Right atrium auricular region (tissue), 2 donors: ENCODE data around the gene FLYWCH2. TPM values are rescaled to one million over a fixed set of nuclear protein-coding genes. Genes with fewer than 3 reads are reported as not detected.
A peak's percentile ranks its signal among the peaks of the same experiment; 100 is the strongest.
"Not testable (repeated sequence)": the region's sequence is repeated elsewhere in the genome, so short reads cannot be mapped to it uniquely, and the experiment has no call there.

Experiments used
- DNase-seq: peaks from one replicate; pipeline ENCODE4 v3.0.0-alpha.2; 2019; ENCODE audit warnings: low spot score
- H3K27ac ChIP-seq, 2 donors: fragments of 200-600 bp; sonication (generic); 1 replicate in 1 of 2; 2 replicates in 1 of 2; pipeline ENCODE4 v1.5.1; 2016 to 2019
- H3K27me3 ChIP-seq, 2 donors: fragments of 200-600 bp; sonication (generic); one replicate each; pipeline versions ENCODE4 v1.5.1 to v1.6.0; 2017 to 2019
- H3K36me3 ChIP-seq: fragments of 200-600 bp; sonication (generic); one replicate; pipeline ENCODE4 v1.5.1; 2016
- H3K4me1 ChIP-seq, 2 donors: fragments of 200-600 bp; sonication (generic); one replicate each; pipeline versions ENCODE4 v1.5.1 to v1.6.0; 2017 to 2019
- H3K4me3 ChIP-seq, 2 donors: fragments of 200-600 bp; sonication (generic); 1 replicate in 1 of 2; 2 replicates in 1 of 2; pipeline ENCODE4 v1.5.1; 2017 to 2019; ENCODE audit warnings: mild to moderate bottlenecking in 1 of 2, moderate library complexity in 1 of 2
- H3K9me3 ChIP-seq, 2 donors: fragments of 200-600 bp; sonication (generic); one replicate each; pipeline ENCODE4 v1.5.1; 2019
- total RNA-seq, 2 donors: library from RNA; depleted of rRNA; stranded (reverse); fragments of >200 nt; gene quantifications; one replicate each; pipeline ENCODE4 v1.1.0, GENCODE V29; 2016
- TF ChIP-seq, protein P1 (sequence below), 2 donors: fragments of 200-600 bp; sonication (generic); IDR thresholded peaks; one replicate each; pipeline ENCODE4 v1.5.1; 2019; ENCODE audit warnings: antibody characterized with exemption in 2 of 2

Gene FLYWCH2
- total RNA-seq, 2 donors from 2014 or later = 48.2 to 57.9 TPM

DNA sequence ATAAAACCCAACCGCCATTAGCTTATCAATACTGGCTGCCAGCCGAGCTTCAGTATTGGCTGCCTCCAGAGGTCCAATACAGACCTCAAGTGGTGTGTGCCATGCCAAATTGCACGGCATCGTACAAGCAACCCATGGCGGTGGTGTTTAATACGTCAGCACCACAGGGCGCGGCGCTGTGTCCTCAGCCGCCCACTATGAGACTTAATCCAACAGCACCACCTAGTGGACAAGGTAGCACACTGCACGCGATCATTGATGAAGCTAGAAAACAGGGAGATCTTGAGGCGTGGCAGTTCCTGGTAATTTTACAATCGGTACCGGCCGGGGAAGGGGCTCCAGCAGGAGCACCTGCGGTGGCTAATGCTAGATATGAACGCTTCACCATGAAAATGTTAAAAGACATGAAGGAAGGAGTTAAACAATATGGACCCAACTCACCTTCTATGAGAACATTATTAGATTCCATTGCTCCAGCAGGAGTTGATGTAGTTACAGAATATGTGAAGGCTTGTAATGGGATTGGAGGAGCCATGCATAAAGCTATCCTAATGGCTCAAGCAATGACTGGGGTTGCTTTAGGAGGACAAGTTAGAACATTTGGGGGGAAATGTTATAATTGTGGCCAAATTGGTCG lies 44.1 kb downstream of the FLYWCH2 start:
- peak overlapping the region in 1 of 2 donors; percentile 21 for H3K4me3 ChIP-seq
- peak; percentile 96 for DNase-seq
- TF ChIP-seq, protein P1, sequence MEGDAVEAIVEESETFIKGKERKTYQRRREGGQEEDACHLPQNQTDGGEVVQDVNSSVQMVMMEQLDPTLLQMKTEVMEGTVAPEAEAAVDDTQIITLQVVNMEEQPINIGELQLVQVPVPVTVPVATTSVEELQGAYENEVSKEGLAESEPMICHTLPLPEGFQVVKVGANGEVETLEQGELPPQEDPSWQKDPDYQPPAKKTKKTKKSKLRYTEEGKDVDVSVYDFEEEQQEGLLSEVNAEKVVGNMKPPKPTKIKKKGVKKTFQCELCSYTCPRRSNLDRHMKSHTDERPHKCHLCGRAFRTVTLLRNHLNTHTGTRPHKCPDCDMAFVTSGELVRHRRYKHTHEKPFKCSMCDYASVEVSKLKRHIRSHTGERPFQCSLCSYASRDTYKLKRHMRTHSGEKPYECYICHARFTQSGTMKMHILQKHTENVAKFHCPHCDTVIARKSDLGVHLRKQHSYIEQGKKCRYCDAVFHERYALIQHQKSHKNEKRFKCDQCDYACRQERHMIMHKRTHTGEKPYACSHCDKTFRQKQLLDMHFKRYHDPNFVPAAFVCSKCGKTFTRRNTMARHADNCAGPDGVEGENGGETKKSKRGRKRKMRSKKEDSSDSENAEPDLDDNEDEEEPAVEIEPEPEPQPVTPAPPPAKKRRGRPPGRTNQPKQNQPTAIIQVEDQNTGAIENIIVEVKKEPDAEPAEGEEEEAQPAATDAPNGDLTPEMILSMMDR (IDR thresholded peaks at IDR 0.05) = peak; percentile 91 to 97
- no peaks in the 10 kb centered on the region for H3K27me3 ChIP-seq
- no peaks in the 10 kb centered on the region for H3K9me3 ChIP-seq
- peaks cover 0 to 8% of the 10 kb centered on the region in 2 donors for H3K4me1 ChIP-seq
- H3K27ac ChIP-seq = no peak overlapping the region
- H3K36me3 ChIP-seq = peaks cover 24% of the 10 kb centered on the region

DNA sequence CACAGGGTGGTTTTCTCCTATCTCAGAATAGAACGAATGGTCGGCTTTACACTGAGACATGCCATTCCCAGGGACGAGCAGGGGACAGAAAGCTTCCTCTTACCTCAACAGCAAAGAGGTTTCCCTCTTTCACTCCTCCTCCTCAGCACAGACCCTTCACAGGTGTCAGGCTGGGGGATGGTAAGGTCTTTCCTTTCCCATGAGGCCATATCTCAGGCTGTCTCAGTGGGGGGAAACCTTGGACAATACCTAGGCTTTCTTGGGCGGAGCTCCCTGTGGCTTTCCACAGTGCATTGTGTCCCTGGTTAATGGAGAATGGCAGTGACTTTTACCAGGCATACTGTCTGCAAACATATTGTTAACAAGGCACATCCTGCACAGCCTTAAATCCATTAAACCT lies 45.1 kb downstream of the FLYWCH2 start:
- not testable (repeated sequence) for H3K27me3 ChIP-seq, H3K4me3 ChIP-seq, H3K27ac ChIP-seq, DNase-seq, H3K4me1 ChIP-seq, H3K9me3 ChIP-seq
- peaks cover 20% of the 10 kb centered on the region for H3K36me3 ChIP-seq

DNA sequence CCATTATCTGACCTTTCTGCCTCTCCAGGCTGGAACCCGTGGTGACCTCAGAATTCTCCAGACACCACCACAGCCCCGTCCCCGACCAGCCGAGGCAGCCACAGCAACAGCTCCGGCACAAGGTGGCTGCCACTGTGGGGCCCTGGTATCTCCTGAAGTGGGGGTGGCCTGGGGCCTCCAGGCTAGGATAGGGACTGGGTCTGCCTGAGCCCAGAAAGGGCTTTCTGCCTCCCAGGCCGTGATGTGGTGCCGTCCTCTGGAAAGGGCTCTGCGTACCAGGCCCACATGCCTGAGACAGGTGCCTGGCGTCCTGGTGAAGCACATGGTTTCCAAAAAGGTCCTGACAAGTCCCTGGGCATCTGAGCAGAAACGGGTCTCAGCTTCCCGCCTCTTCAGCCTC lies 45.8 kb downstream of the FLYWCH2 start:
- Histone ChIP-seq H3K36me3 (peaks cover 27% of the 10 kb centered on the region), H3K27me3 (no peaks in the 10 kb centered on the region)

DNA sequence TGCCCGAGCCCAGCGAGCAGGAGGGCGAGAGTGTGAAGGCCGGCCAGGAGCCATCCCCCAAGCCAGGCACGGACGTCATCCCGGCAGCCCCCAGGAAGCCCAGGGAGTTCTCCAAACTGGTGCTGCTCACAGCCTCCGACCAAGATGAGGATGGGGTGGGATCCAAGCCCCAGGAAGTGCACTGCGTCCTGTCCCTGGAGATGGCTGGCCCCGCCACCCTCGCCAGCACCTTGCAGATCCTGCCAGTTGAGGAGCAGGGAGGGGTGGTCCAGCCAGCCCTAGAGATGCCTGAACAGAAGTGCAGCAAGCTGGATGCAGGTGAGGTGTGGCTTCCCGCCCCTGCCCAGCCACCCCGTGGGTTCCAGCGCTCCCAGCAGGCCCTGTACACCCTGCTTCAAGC lies 46.7 kb downstream of the FLYWCH2 start:
- Histone ChIP-seq H3K27ac (no peak overlapping the region), H3K4me3 (no peak overlapping the region), H3K9me3 (no peaks in the 10 kb centered on the region), H3K4me1 (peaks cover 0 to 8% of the 10 kb centered on the region in 2 donors), H3K36me3 (peaks cover 36% of the 10 kb centered on the region), H3K27me3 (no peaks in the 10 kb centered on the region)
- DNase-seq = no peak
- TF ChIP-seq, protein P1 (IDR thresholded peaks at IDR 0.05) = no peak

More for the DNA sequence above, 45.8 kb downstream of the FLYWCH2 start:
- TF ChIP-seq, protein P1 (IDR thresholded peaks at IDR 0.05) = no peak
- Histone ChIP-seq H3K4me3 (no peak overlapping the region), H3K4me1 (peaks cover 0 to 8% of the 10 kb centered on the region in 2 donors), H3K27ac (no peak overlapping the region), H3K9me3 (no peaks in the 10 kb centered on the region)
- DNase-seq = no peak

DNA sequence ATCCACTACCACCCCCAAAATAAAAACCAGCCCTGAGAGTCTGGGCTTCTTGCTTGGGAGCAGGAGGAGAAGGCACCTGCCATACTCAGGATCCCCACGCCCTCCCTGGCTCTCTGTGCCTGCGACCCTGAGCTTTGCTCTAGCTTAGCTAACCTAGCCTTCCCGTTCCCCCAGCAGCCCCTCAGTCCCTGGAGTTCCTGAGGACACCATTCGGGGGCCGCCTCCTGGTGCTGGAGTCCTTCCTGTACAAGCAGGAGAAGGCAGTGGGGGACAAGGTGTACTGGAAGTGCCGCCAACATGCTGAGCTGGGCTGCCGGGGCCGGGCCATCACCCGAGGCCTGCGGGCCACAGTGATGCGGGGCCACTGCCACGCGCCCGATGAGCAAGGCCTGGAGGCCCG lies 47.2 kb downstream of the FLYWCH2 start:
- Histone ChIP-seq H3K4me1 (peaks cover 0 to 8% of the 10 kb centered on the region in 2 donors), H3K36me3 (peaks cover 41% of the 10 kb centered on the region), H3K27me3 (no peaks in the 10 kb centered on the region), H3K9me3 (no peaks in the 10 kb centered on the region), H3K27ac (no peak overlapping the region), H3K4me3 (no peak overlapping the region)
- TF ChIP-seq, protein P1 (IDR thresholded peaks at IDR 0.05) = no peak
- no peak for DNase-seq

DNA sequence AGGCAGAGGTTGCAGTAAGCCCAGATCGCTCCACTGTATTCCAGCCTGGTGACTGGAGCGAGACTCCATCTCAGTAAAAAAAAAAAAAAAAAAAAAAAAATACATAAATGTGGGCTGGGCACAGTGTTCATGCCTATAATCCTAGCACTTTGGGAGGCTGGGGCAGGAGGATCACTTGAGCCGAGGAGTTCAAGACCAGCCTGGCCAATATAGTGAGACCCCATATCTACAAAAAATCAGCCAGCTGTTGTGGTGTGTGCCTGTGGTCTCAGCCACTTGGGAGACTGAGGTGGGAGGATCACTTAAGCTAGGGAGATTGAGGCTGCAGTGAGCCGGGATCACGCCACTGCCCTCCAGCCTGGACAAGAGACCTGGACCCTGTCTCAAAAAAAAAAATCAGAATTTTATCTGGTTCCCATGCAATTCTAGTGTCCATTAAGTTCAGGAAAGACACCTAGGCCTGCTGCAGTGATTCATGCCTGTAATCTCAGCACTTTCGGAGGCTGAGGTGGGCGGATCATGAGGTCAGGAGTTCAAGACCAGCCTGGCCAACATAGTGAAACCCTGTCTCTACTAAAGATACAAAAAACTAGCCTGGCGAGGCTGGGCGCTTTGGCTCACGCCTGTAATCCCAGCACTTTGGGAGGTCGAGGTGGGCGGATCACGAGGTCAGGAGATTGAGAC lies 48.4 kb downstream of the FLYWCH2 start:
- not testable (repeated sequence) for H3K4me3 ChIP-seq, DNase-seq, H3K4me1 ChIP-seq, H3K27me3 ChIP-seq, H3K27ac ChIP-seq, H3K9me3 ChIP-seq
- H3K36me3 ChIP-seq = peaks cover 47% of the 10 kb centered on the region
